Measurements from ENCODE around the gene CHIT1. TPM values are rescaled to one million over a fixed set of nuclear protein-coding genes. Genes with fewer than 3 reads are reported as not detected.

Gene CHIT1
- total and polyA plus RNA-seq, 10 donors: 2.0 to 165 (median 6.7) TPM

DNA sequence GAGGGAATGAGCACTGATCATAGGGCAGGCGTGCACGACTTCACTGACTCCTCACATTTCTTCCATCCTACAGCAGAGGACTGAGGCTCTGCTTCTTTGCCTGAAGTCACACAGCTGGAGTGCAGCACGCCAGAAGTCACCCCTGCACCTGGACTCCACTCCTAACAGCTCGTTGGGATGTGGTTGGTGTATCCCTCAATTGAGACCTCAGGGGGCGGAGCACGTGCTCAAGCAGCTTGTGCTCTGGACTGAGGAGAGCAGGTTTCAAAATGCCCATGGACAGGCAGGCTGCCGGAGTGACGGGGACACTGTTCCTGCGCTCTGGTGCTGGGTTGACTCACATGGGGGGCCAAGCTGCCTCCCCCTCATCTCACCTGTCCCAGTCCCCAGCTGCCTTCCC, 13.9 kb downstream of the CHIT1 start:
- Histone ChIP-seq H3K27ac (no peak overlapping the region), H3K9me3 (no peaks in the 10 kb centered on the region), H3K36me3 (no peaks in the 10 kb centered on the region), H3K4me3 (no peak overlapping the region), H3K4me1 (peaks cover 0 to 36% (median 15%) of the 10 kb centered on the region in 6 donors), H3K27me3 (replicated peaks in 1 of 7) (peaks cover 0 to 22% (median 5%) of the 10 kb centered on the region in 7 donors)
- WGBS, 5 donors: 59 to 82% (median 69%) methylated on average over 5 to 9 of the region's 9 CpGs
- DNase-seq: no peak
- TF ChIP-seq, protein P1, sequence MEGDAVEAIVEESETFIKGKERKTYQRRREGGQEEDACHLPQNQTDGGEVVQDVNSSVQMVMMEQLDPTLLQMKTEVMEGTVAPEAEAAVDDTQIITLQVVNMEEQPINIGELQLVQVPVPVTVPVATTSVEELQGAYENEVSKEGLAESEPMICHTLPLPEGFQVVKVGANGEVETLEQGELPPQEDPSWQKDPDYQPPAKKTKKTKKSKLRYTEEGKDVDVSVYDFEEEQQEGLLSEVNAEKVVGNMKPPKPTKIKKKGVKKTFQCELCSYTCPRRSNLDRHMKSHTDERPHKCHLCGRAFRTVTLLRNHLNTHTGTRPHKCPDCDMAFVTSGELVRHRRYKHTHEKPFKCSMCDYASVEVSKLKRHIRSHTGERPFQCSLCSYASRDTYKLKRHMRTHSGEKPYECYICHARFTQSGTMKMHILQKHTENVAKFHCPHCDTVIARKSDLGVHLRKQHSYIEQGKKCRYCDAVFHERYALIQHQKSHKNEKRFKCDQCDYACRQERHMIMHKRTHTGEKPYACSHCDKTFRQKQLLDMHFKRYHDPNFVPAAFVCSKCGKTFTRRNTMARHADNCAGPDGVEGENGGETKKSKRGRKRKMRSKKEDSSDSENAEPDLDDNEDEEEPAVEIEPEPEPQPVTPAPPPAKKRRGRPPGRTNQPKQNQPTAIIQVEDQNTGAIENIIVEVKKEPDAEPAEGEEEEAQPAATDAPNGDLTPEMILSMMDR (IDR thresholded peaks at IDR 0.05 in 8 of 11, conservative IDR thresholded peaks at IDR 0.05 in 3 of 11): no peak
- TF ChIP-seq POLR2A (IDR thresholded peaks at IDR 0.05): no peak
- TF ChIP-seq POLR2AphosphoS5 (IDR thresholded peaks at IDR 0.05): no peak
- intact Hi-C loops (cut with DNase I; ENCODE audit: low total_unique reads): loop anchor here (5.0 kb wide), 1 partner anchor 98 kb away; no protein-coding TSS in a partner anchor

GRCh38 chr1:203214871-203215270, 14.6 kb downstream of the CHIT1 start:
- Histone ChIP-seq H3K4me3 (no peak overlapping the region), H3K9me3 (no peaks in the 10 kb centered on the region), H3K4me1 (peaks cover 0 to 36% (median 15%) of the 10 kb centered on the region in 6 donors), H3K27ac (no peak overlapping the region), H3K36me3 (no peaks in the 10 kb centered on the region), H3K27me3 (replicated peaks in 1 of 7) (peaks cover 0 to 22% (median 5%) of the 10 kb centered on the region in 7 donors)
- 51 to 73% (median 65%) methylated on average over 7 of the region's 7 CpGs for WGBS, 5 donors
- TF ChIP-seq POLR2A (IDR thresholded peaks at IDR 0.05) (no peak), POLR2AphosphoS5 (IDR thresholded peaks at IDR 0.05) (no peak)
- TF ChIP-seq, protein P1 (IDR thresholded peaks at IDR 0.05 in 8 of 11, conservative IDR thresholded peaks at IDR 0.05 in 3 of 11): no peak
- intact Hi-C loops (cut with DNase I; ENCODE audit: low total_unique reads): loop anchor here (5.0 kb wide), 1 partner anchor 98 kb away; no protein-coding TSS in a partner anchor
- no peak for DNase-seq

GRCh38 chr1:203213126-203213525, 16.3 kb downstream of the CHIT1 start:
- Histone ChIP-seq H3K4me3 (no peak overlapping the region), H3K36me3 (no peaks in the 10 kb centered on the region), H3K27ac (no peak overlapping the region), H3K9me3 (no peaks in the 10 kb centered on the region), H3K4me1 (peaks cover 0 to 35% (median 15%) of the 10 kb centered on the region in 6 donors), H3K27me3 (replicated peaks in 1 of 7) (peaks cover 0 to 22% (median 5%) of the 10 kb centered on the region in 7 donors)
- WGBS, 5 donors: 79 to 90% (median 85%) methylated on average over 6 of the region's 6 CpGs
- intact Hi-C loops (cut with DNase I; ENCODE audit: low total_unique reads): no loop called here
- DNase-seq: no peak
- TF ChIP-seq, protein P1 (IDR thresholded peaks at IDR 0.05 in 8 of 11, conservative IDR thresholded peaks at IDR 0.05 in 3 of 11): no peak
- TF ChIP-seq POLR2A (IDR thresholded peaks at IDR 0.05) (no peak), POLR2AphosphoS5 (IDR thresholded peaks at IDR 0.05) (no peak)

GRCh38 chr1:203211812-203212211, 17.7 kb downstream of the CHIT1 start:
- intact Hi-C loops (cut with DNase I; ENCODE audit: low total_unique reads): no loop called here
- WGBS, 5 donors: 78 to 92% (median 89%) methylated on average over 3 of the region's 3 CpGs
- DNase-seq: no peak

More at GRCh38 chr1:203211812-203212211, 17.7 kb downstream of the CHIT1 start:
- Histone ChIP-seq H3K27ac (no peak overlapping the region), H3K9me3 (no peaks in the 10 kb centered on the region), H3K4me1 (peaks cover 0 to 21% (median 11%) of the 10 kb centered on the region in 6 donors), H3K36me3 (no peaks in the 10 kb centered on the region), H3K27me3 (replicated peaks in 1 of 7) (peaks cover 0 to 10% (median 0%) of the 10 kb centered on the region in 7 donors), H3K4me3 (no peak overlapping the region)
- TF ChIP-seq POLR2AphosphoS5 (IDR thresholded peaks at IDR 0.05) (no peak), POLR2A (IDR thresholded peaks at IDR 0.05) (no peak)
- TF ChIP-seq, protein P1 (IDR thresholded peaks at IDR 0.05 in 8 of 11, conservative IDR thresholded peaks at IDR 0.05 in 3 of 11): no peak
